HepG2 (cell line): ENCODE measurements around the gene LIM2. TPM values are rescaled to one million over a fixed set of nuclear protein-coding genes. Genes with fewer than 3 reads are reported as not detected.

ENCODE experiments used
- AFF4 ChIP-seq: sonication (generic); formaldehyde crosslinking; IDR thresholded peaks from 2 replicates; pipeline ENCODE4 v1.4.0; 2020; ENCODE audit warnings: missing genetic modification reagents
- ARNTL ChIP-seq: sonication (generic); formaldehyde crosslinking; IDR thresholded peaks from 2 replicates; pipeline ENCODE4 v1.4.0; 2020; ENCODE audit warnings: mild to moderate bottlenecking, missing genetic modification reagents
- DR1 ChIP-seq: sonication (generic); formaldehyde crosslinking; IDR thresholded peaks from 2 replicates; pipeline ENCODE4 v1.8.0; 2021; ENCODE audit warnings: mild to moderate bottlenecking, missing genetic modification reagents, inconsistent platforms
- FOXC1 ChIP-seq: sonication (generic); formaldehyde crosslinking; IDR thresholded peaks from 2 replicates; pipeline ENCODE4 v1.8.0; 2022; ENCODE audit warnings: mild to moderate bottlenecking, missing genetic modification reagents, borderline replicate concordance
- HDAC1 ChIP-seq: sonication (generic); formaldehyde crosslinking; IDR thresholded peaks from 2 replicates; pipeline ENCODE4 v1.5.1; 2020; ENCODE audit warnings: mild to moderate bottlenecking, missing genetic modification reagents
- HNRNPL ChIP-seq: fragments of 200-400 bp; formaldehyde crosslinking; IDR thresholded peaks from 2 replicates; pipeline ENCODE4 v1.6.1; 2017; ENCODE audit warnings: mild to moderate bottlenecking, low read depth, low read length
- MNT ChIP-seq: fragments of 450-650 bp; IDR thresholded peaks from 2 replicates; pipeline ENCODE4 v1.6.1; 2016
- NFIB ChIP-seq: sonication (generic); formaldehyde crosslinking; IDR thresholded peaks from 2 replicates; pipeline ENCODE4 v1.9.0; 2021; ENCODE audit warnings: missing genetic modification reagents, mild to moderate bottlenecking, borderline replicate concordance
- PHF21A ChIP-seq: sonication (generic); formaldehyde crosslinking; IDR thresholded peaks from 2 replicates; pipeline ENCODE4 v1.5.0; 2020; ENCODE audit warnings: mild to moderate bottlenecking, missing genetic modification reagents
- PPARG ChIP-seq: conservative IDR thresholded peaks from 2 replicates; pipeline ENCODE4 v1.6.1; 2016; ENCODE audit warnings: missing biosample characterization, missing genetic modification reagents
- PRDM10 ChIP-seq: sonication (generic); formaldehyde crosslinking; IDR thresholded peaks from 2 replicates; pipeline ENCODE4 v1.4.0; 2020; ENCODE audit warnings: low read depth, missing genetic modification reagents
- RBAK ChIP-seq: sonication (generic); formaldehyde crosslinking; IDR thresholded peaks from 2 replicates; pipeline ENCODE4 v1.5.1; 2020; ENCODE audit warnings: mild to moderate bottlenecking, missing genetic modification reagents
- RCOR2 ChIP-seq: IDR thresholded peaks from 2 replicates; pipeline ENCODE4 v1.6.1; 2016; ENCODE audit warnings: missing biosample characterization, missing genetic modification reagents
- RXRA ChIP-seq: sonication (generic); formaldehyde crosslinking; IDR thresholded peaks from 2 replicates; pipeline ENCODE4 v1.5.1; 2020; ENCODE audit warnings: missing genetic modification reagents
- SAP130 ChIP-seq: IDR thresholded peaks from 2 replicates; pipeline ENCODE4 v1.6.1; 2016; ENCODE audit warnings: low read depth
- SOX5 ChIP-seq: IDR thresholded peaks from 2 replicates; pipeline ENCODE4 v1.6.1; 2016; ENCODE audit warnings: borderline replicate concordance
- SRY ChIP-seq: sonication (generic); formaldehyde crosslinking; IDR thresholded peaks from 2 replicates; pipeline ENCODE4 v1.8.0; 2022; ENCODE audit warnings: mild to moderate bottlenecking, missing genetic modification reagents
- STAT5B ChIP-seq: sonication (generic); formaldehyde crosslinking; IDR thresholded peaks from 2 replicates; pipeline ENCODE4 v1.4.0; 2020; ENCODE audit warnings: missing genetic modification reagents
- ZNF224 ChIP-seq: sonication (generic); formaldehyde crosslinking; IDR thresholded peaks from 2 replicates; pipeline ENCODE4 v1.5.0; 2020; ENCODE audit warnings: mild to moderate bottlenecking, missing genetic modification reagents
- ZNF263 ChIP-seq: sonication (generic); formaldehyde crosslinking; IDR thresholded peaks from 2 replicates; pipeline ENCODE4 v1.4.0; 2020; ENCODE audit warnings: missing genetic modification reagents
- ZNF431 ChIP-seq: sonication (generic); formaldehyde crosslinking; IDR thresholded peaks from 2 replicates; pipeline ENCODE4 v1.9.0; 2022; ENCODE audit warnings: missing genetic modification reagents, low read depth, mild to moderate bottlenecking, borderline replicate concordance
- polyA plus RNA-seq, 8 experiments: library from polyadenylated mRNA; depleted of rRNA in 3 of 8; stranded (reverse) in 7 of 8; unstranded in 1 of 8; fragments of >200 nt; fragmentation: Illumina TruSeq in 4 of 8; extraction: Trizol in 4 of 8; gene quantifications; 2 replicates each; pipeline versions ENCODE4 v1.2.1 to v1.2.3, GENCODE V29; 2011 to 2016; ENCODE audit warnings: low read depth in 4 of 8, missing spikeins in 1 of 8, mixed read lengths in 1 of 8; ENCODE audit not compliant: insufficient read depth in 1 of 8
- total RNA-seq, 5 experiments: library from RNA; depleted of rRNA; stranded (reverse); fragments of >200 nt; fragmentation: Illumina TruSeq; extraction: Trizol; gene quantifications; 2 replicates each; pipeline ENCODE4 v1.2.3, GENCODE V29; 2016; ENCODE audit warnings: low read depth in 1 of 5

LIM2 gene
- total and polyA plus RNA-seq, 2 of the 13 experiments (the other 11 are each of a cell fraction or from before 2014, with no cell fraction given): 1.3 TPM; not detected in 1

- TF ChIP-seq RXRA (CRISPR knock-in tag): no peak
- peak; percentile 47; the same call in 1 of the 2 replicates for TF ChIP-seq PHF21A
- TF ChIP-seq PRDM10 (CRISPR knock-in tag): no peak
- no peak for TF ChIP-seq RBAK (CRISPR knock-in tag)
- TF ChIP-seq SRY: 0 out of 2 replicates have a peak, but pooled peaks have one; percentile 23
- 0 out of 2 replicates have a peak, but pooled peaks have one; percentile 51 for TF ChIP-seq HNRNPL
- TF ChIP-seq HDAC1: 0 out of 2 replicates have a peak, but pooled peaks have one; percentile 9
- TF ChIP-seq MNT: no peak
- TF ChIP-seq AFF4 (CRISPR knock-in tag): 0 out of 2 replicates have a peak, but pooled peaks have one; percentile 10
- TF ChIP-seq ZNF224: 0 out of 2 replicates have a peak, but pooled peaks have one; percentile 7
- no peak for TF ChIP-seq RCOR2 (CRISPR knock-in tag)
- TF ChIP-seq PPARG (CRISPR knock-in tag): no peak
- TF ChIP-seq NFIB (CRISPR knock-in tag): no peak
- TF ChIP-seq DR1 (CRISPR knock-in tag): no peak
- TF ChIP-seq STAT5B (CRISPR knock-in tag): no peak
- TF ChIP-seq ARNTL (CRISPR knock-in tag): no peak; the same call in 1 of the 2 replicates
- no peak; the same call in 1 of the 2 replicates for TF ChIP-seq SAP130 (CRISPR knock-in tag)
- TF ChIP-seq SOX5 (CRISPR knock-in tag): no peak
- TF ChIP-seq FOXC1: 0 out of 2 replicates have a peak, but pooled peaks have one; percentile 28
- TF ChIP-seq ZNF263: 0 out of 2 replicates have a peak, but pooled peaks have one; percentile 36
- 0 out of 2 replicates have a peak, but pooled peaks have one; percentile 25 for TF ChIP-seq ZNF431 (CRISPR knock-in tag)
Measured at GRCh38 chr19:51351266-51351990, 36.3 kb downstream of the LIM2 start (continued).
